K562 (cell line): ENCODE results near the gene LTA. TPM values are rescaled to one million over a fixed set of nuclear protein-coding genes. Genes with fewer than 3 reads are reported as not detected.

Experiments
- EP300 ChIP-seq: IDR thresholded peaks from 2 replicates; pipeline ENCODE4 v1.6.1; 2012; ENCODE audit warnings: low read length, improper control_type of control experiment
- EWSR1 ChIP-seq: fragments of 450-650 bp; IDR thresholded peaks from 2 replicates; pipeline ENCODE4 v1.6.1; 2018; ENCODE audit warnings: borderline replicate concordance, mild to moderate bottlenecking, low read depth, moderate library complexity; ENCODE audit not compliant: partially characterized antibody
- FOXA3 ChIP-seq, 2 experiments: fragments of 450-650 bp in 1 of 2; sonication (generic) in 1 of 2; formaldehyde crosslinking; IDR thresholded peaks in 1 of 2; conservative IDR thresholded peaks in 1 of 2; 2 replicates each; pipeline versions ENCODE4 v1.4.0 to v1.8.0; 2020 to 2022; ENCODE audit warnings: mild to moderate bottlenecking in 2 of 2, missing genetic modification reagents in 1 of 2
- HMG20B ChIP-seq: fragments of 250-450 bp; sonication (Bioruptor Pico); IDR thresholded peaks from 2 replicates; pipeline ENCODE4 v1.5.0; 2021; ENCODE audit warnings: mild to moderate bottlenecking
- IRF2 ChIP-seq: sonication (generic); formaldehyde crosslinking; IDR thresholded peaks from 2 replicates; pipeline ENCODE4 v1.8.1; 2022; ENCODE audit warnings: mild to moderate bottlenecking, missing genetic modification reagents
- KLF13 ChIP-seq: fragments of 450-650 bp; IDR thresholded peaks from 2 replicates; pipeline ENCODE4 v1.6.1; 2016; ENCODE audit warnings: missing genetic modification characterization, low read depth, mild to moderate bottlenecking, missing compliant biosample characterization, moderate library complexity, borderline replicate concordance
- LCOR ChIP-seq: sonication (generic); formaldehyde crosslinking; IDR thresholded peaks from 2 replicates; pipeline ENCODE4 v1.8.0; 2022; ENCODE audit warnings: mild to moderate bottlenecking, missing genetic modification reagents
- MCM5 ChIP-seq: fragments of 450-650 bp; IDR thresholded peaks from 2 replicates; pipeline ENCODE4 v1.6.1; 2016; ENCODE audit warnings: low read depth
- MEF2D ChIP-seq: conservative IDR thresholded peaks from 2 replicates; pipeline ENCODE4 v1.6.1; 2016; ENCODE audit warnings: low read depth, missing genetic modification characterization, missing compliant biosample characterization
- NFE2 ChIP-seq: IDR thresholded peaks from 2 replicates; pipeline ENCODE4 v1.6.1; 2014; ENCODE audit warnings: antibody characterized with exemption, low read depth
- SMARCB1 ChIP-seq: IDR thresholded peaks from 2 replicates; pipeline ENCODE4 v1.6.1; 2011; ENCODE audit warnings: improper control_type of control experiment, low read depth; ENCODE audit not compliant: insufficient read length
- TAF9B ChIP-seq: fragments of 450-650 bp; IDR thresholded peaks from 2 replicates; pipeline ENCODE4 v1.6.1; 2018; ENCODE audit warnings: mild to moderate bottlenecking; ENCODE audit not compliant: partially characterized antibody
- ZNF197 ChIP-seq: fragments of 200-800 bp; sonication (Bioruptor generic); IDR thresholded peaks from 2 replicates; pipeline ENCODE4 v1.6.1; 2016; ENCODE audit warnings: low read depth, missing genetic modification characterization, missing compliant biosample characterization
- ZNF253 ChIP-seq: fragments of 250-450 bp; sonication (Bioruptor Pico); conservative IDR thresholded peaks from 2 replicates; pipeline ENCODE4 v1.6.1; 2021; ENCODE audit warnings: mild to moderate bottlenecking
- ZSCAN29 ChIP-seq: fragments of 450-650 bp; IDR thresholded peaks from 2 replicates; pipeline ENCODE4 v1.6.1; 2017
- polyA plus RNA-seq, 8 experiments: library from polyadenylated mRNA; depleted of rRNA in 4 of 8; stranded (reverse) in 5 of 8; unstranded in 3 of 8; fragments of >200 nt; fragmentation: Nextera tagmentation in 2 of 8; fragmentation: Illumina TruSeq in 1 of 8; extraction: Ambion mirVana in 2 of 8; extraction: Trizol in 1 of 8; gene quantifications; 2 replicates each; pipeline versions ENCODE4 v1.2.1 to v1.2.3, GENCODE V29; 2011 to 2014; ENCODE audit warnings: inconsistent platforms in 1 of 8, missing spikeins in 1 of 8
- total RNA-seq, 7 experiments: library from RNA; depleted of rRNA in 6 of 7; stranded (reverse); fragments of >200 nt in 6 of 7; fragmentation: Illumina TruSeq in 2 of 7; extraction: Trizol in 2 of 7; gene quantifications; 2 replicates each; pipeline versions ENCODE4 v1.2.1 to v1.2.3, GENCODE V29; 2011 to 2021; ENCODE audit warnings: low replicate concordance in 1 of 7
- TF ChIP-seq, protein P1 (sequence below): fragments of 200-600 bp; sonication (generic); IDR thresholded peaks from one replicate; pipeline ENCODE4 v1.6.1; 2012; ENCODE audit warnings: mild to moderate bottlenecking, low read depth, low read length, inconsistent platforms
- TF ChIP-seq, protein P2 (sequence below): fragments of 450-650 bp; formaldehyde crosslinking; IDR thresholded peaks from 2 replicates; pipeline ENCODE4 v1.4.0; 2022; ENCODE audit warnings: missing genetic modification characterization

LTA gene
- total and polyA plus RNA-seq, 9 of the 15 experiments (the other 6 are each of a cell fraction or from before 2014, with no cell fraction given) = 0.80 TPM; not detected in 8

DNA sequence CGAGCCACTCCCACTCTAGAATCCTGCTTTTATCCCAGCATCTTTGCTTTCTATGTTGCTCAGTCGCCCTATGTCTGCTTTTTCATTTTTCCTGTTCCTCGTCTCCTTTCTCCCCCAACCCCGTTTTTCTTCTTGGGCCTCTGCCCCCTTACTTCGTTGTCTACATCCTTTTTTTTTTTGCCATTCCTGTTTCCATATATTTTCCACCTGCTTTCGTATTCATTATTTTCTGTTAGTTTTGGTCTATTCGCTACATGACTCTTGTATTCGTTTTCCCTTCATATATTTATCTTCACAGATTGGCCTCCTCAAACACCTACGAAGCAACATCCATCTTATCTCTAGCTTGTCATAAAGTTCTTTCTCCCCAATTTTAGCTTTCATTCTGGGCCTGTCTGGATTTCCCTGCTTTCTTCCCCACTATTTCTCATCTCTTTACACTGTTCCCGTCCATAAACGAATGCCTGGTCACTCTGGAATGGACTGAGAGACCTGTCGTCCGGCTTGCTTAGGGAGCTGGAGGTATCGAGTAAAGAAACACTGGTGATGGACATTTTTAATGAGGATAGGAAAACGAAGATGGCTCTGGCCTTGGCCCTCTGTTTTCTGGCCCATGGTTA, 49.3 kb downstream of the LTA start (continued):
- no peak; a peak in 1 of 4 replicates for TF ChIP-seq FOXA3 (CRISPR knock-in tag; conservative IDR thresholded peaks at IDR 0.05 in 1 of 2, IDR thresholded peaks at IDR 0.05 in 1 of 2)
- TF ChIP-seq NFE2 = no peak
- TF ChIP-seq HMG20B (CRISPR knock-in tag) = no peak
- TF ChIP-seq, protein P1, sequence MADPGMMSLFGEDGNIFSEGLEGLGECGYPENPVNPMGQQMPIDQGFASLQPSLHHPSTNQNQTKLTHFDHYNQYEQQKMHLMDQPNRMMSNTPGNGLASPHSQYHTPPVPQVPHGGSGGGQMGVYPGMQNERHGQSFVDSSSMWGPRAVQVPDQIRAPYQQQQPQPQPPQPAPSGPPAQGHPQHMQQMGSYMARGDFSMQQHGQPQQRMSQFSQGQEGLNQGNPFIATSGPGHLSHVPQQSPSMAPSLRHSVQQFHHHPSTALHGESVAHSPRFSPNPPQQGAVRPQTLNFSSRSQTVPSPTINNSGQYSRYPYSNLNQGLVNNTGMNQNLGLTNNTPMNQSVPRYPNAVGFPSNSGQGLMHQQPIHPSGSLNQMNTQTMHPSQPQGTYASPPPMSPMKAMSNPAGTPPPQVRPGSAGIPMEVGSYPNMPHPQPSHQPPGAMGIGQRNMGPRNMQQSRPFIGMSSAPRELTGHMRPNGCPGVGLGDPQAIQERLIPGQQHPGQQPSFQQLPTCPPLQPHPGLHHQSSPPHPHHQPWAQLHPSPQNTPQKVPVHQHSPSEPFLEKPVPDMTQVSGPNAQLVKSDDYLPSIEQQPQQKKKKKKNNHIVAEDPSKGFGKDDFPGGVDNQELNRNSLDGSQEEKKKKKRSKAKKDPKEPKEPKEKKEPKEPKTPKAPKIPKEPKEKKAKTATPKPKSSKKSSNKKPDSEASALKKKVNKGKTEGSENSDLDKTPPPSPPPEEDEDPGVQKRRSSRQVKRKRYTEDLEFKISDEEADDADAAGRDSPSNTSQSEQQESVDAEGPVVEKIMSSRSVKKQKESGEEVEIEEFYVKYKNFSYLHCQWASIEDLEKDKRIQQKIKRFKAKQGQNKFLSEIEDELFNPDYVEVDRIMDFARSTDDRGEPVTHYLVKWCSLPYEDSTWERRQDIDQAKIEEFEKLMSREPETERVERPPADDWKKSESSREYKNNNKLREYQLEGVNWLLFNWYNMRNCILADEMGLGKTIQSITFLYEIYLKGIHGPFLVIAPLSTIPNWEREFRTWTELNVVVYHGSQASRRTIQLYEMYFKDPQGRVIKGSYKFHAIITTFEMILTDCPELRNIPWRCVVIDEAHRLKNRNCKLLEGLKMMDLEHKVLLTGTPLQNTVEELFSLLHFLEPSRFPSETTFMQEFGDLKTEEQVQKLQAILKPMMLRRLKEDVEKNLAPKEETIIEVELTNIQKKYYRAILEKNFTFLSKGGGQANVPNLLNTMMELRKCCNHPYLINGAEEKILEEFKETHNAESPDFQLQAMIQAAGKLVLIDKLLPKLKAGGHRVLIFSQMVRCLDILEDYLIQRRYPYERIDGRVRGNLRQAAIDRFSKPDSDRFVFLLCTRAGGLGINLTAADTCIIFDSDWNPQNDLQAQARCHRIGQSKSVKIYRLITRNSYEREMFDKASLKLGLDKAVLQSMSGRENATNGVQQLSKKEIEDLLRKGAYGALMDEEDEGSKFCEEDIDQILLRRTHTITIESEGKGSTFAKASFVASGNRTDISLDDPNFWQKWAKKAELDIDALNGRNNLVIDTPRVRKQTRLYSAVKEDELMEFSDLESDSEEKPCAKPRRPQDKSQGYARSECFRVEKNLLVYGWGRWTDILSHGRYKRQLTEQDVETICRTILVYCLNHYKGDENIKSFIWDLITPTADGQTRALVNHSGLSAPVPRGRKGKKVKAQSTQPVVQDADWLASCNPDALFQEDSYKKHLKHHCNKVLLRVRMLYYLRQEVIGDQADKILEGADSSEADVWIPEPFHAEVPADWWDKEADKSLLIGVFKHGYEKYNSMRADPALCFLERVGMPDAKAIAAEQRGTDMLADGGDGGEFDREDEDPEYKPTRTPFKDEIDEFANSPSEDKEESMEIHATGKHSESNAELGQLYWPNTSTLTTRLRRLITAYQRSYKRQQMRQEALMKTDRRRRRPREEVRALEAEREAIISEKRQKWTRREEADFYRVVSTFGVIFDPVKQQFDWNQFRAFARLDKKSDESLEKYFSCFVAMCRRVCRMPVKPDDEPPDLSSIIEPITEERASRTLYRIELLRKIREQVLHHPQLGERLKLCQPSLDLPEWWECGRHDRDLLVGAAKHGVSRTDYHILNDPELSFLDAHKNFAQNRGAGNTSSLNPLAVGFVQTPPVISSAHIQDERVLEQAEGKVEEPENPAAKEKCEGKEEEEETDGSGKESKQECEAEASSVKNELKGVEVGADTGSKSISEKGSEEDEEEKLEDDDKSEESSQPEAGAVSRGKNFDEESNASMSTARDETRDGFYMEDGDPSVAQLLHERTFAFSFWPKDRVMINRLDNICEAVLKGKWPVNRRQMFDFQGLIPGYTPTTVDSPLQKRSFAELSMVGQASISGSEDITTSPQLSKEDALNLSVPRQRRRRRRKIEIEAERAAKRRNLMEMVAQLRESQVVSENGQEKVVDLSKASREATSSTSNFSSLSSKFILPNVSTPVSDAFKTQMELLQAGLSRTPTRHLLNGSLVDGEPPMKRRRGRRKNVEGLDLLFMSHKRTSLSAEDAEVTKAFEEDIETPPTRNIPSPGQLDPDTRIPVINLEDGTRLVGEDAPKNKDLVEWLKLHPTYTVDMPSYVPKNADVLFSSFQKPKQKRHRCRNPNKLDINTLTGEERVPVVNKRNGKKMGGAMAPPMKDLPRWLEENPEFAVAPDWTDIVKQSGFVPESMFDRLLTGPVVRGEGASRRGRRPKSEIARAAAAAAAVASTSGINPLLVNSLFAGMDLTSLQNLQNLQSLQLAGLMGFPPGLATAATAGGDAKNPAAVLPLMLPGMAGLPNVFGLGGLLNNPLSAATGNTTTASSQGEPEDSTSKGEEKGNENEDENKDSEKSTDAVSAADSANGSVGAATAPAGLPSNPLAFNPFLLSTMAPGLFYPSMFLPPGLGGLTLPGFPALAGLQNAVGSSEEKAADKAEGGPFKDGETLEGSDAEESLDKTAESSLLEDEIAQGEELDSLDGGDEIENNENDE = no peak
- TF ChIP-seq LCOR (CRISPR knock-in tag) = no peak
- no peak for TF ChIP-seq ZSCAN29
- TF ChIP-seq EP300 = no peak
- no peak for TF ChIP-seq EWSR1
- 0 out of 2 replicates have a peak, but pooled peaks have one; percentile 93 for TF ChIP-seq MCM5
- TF ChIP-seq ZNF253 (CRISPR knock-in tag) = no peak
- TF ChIP-seq ZNF197 (CRISPR knock-in tag) = no peak
- TF ChIP-seq MEF2D (tag) = no peak
- no peak for TF ChIP-seq TAF9B
- no peak for TF ChIP-seq SMARCB1
- no peak for TF ChIP-seq IRF2 (CRISPR knock-in tag)
- TF ChIP-seq KLF13 = no peak
- TF ChIP-seq, protein P2, sequence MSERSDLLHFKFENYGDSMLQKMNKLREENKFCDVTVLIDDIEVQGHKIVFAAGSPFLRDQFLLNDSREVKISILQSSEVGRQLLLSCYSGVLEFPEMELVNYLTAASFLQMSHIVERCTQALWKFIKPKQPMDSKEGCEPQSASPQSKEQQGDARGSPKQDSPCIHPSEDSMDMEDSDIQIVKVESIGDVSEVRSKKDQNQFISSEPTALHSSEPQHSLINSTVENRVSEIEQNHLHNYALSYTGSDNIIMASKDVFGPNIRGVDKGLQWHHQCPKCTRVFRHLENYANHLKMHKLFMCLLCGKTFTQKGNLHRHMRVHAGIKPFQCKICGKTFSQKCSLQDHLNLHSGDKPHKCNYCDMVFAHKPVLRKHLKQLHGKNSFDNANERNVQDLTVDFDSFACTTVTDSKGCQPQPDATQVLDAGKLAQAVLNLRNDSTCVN (CRISPR knock-in tag) = 0 out of 2 replicates have a peak, but pooled peaks have one; percentile 18
